HG03159 (cell line): ENCODE measurements around the gene SUPT7L.
"Not testable (repeated sequence)": the region's sequence is repeated elsewhere in the genome, so short reads cannot be mapped to it uniquely, and the experiment has no call there.

ENCODE experiments used
- ATAC-seq: cut with Tn5 transposase; IDR thresholded peaks from one replicate; pipeline ENCODE4 v1.9.1; 2021; ENCODE audit warnings: mild to moderate bottlenecking, moderate library complexity; ENCODE audit not compliant: unreplicated experiment

SUPT7L gene

GRCh38 chr2:27638709-27639108 is 24.7 kb downstream of the SUPT7L start:
- ATAC-seq, result no peak

- ATAC-seq, result no peak
These were observed 25.3 kb downstream of the SUPT7L start for GRCh38 chr2:27638037-27638637.

DNA sequence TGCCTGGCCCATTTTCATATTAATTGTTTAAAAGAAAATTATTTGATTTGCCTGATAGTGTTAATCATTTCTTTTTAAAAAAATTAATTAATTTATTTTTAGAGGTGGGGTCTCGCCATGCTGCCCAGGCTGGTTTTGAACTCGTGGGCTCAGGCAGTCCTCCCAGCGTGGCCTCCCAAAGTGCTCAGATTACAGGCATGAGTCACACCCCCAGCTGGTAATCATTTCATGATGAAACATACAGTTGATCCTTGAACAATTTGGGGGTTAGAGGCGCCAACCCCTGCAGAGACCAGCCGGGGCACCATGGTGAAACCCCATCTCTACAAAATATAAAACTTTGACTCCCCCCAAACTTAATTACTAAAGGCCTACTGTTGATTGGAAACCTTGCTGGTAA is 26.6 kb downstream of the SUPT7L start:
- ATAC-seq, result no peak

GRCh38 chr2:27634291-27634690 is 29.1 kb downstream of the SUPT7L start:
- ATAC-seq, result no peak

DNA sequence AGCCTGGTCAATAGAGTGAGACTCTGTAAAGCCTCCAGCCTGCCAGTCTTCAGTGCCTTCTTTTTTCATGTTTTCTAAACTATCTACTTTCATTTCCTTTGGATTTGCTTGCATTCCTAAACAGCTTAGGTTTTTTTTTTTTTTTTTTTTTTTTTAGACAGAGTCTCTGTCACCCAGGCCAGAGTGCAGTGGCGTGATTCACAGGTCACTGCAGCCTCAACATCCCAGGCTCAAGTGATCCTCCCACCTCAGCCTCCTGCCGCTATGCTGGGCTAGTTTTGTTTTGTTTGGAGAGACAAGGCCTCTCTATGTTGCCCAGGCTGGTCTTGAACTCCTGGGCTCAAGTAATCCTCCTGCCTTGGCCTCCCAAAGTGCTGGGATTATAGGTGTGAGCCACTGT is 33.2 kb downstream of the SUPT7L start:
- ATAC-seq, result not testable (repeated sequence)

DNA sequence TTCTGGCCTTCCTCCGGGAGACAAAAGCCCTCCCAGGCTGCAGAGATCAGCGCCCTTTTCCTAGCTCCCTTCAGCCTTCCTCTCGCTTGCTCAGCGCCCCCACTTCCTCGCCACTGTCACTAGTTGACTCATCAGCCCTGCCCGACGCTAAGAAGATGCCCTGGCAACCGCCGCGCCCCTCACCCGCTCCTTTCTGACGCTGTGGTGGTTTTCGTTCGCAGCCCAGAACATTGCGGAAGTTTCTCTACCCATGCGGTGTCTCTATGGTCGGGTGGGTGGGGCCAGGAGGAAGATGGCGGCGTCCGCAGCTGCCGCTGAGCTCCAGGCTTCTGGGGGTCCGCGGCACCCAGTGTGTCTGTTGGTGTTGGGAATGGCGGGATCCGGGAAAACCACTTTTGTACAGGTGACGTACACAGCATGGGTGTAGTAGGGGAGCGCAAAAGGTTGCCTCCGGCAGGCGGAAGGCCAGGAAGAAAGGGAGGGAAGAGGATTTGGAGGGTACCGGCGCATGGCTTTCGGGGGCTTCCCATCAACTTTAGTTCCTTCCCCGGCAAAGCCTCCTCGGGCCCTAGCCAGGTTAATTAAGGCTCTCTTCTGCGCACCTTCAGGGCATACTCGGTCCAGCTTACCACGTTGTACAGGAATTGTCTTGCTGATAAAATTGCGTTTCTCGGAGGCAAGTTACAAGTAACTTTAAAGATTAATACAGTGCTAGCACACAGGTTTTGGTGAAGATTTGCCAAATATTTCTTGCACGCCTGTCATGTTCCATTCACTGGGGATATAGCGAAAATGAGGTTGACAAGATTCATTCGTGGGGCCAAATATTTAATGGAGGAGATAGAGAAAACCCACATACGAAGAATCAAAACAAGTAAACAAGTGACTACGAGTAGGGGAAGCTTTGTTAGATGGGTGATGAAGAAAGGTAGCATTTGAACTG is 34.4 kb downstream of the SUPT7L start, which contains the start of the genes CCDC121 and GPN1:
Gene CCDC121 (minus strand): TSS at position 246 of the 943 bp plus-strand sequence. CDS start 1,213 bp downstream, outside the sequence.
Gene GPN1 (plus strand): TSS at position 284 of the 943 bp plus-strand sequence. CDS start 9 bp downstream, at position 293.
- peak; percentile 98 for ATAC-seq

DNA sequence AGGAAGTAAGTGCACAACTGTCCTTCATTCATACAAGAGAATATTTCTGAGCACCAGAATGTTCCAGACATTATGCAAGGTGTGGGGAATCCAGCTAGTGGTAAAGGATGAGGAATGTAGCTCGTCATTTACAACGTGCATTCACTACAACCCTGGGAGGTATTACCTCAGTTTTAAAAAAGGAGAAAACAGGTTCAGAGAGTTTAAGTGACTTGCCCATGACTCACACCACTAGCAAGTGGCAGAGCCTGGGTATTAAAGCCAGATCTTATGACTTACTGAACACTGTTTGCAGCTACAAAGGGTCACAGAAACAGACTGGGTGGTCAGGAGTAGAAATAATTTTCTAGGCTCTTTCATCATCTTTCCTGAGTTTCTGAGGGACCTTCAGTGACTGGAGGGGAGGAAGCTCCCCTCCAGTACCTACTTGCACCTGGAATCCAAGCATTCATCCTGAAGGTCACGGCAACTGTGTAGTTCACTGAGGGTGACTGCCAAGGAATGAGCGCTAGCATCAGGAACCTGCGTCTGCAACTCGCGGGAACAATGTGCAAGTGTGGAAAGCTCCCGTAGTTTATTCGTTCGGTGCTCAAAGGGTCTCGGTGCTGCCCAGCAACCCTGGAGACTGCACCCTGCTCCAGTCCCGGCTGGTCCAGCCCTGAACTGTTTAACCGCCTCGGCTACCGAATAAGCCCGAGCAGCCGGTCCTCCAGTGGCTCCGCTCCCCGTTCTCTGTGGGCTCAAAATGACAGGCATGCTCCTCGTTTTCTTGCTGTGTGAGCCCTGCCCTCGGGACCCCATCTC is 35.2 kb downstream of the SUPT7L start:
- ATAC-seq, result peak; percentile 26

- ATAC-seq, result not testable (repeated sequence)
These were observed 36.5 kb downstream of the SUPT7L start for GRCh38 chr2:27626921-27627320.

DNA sequence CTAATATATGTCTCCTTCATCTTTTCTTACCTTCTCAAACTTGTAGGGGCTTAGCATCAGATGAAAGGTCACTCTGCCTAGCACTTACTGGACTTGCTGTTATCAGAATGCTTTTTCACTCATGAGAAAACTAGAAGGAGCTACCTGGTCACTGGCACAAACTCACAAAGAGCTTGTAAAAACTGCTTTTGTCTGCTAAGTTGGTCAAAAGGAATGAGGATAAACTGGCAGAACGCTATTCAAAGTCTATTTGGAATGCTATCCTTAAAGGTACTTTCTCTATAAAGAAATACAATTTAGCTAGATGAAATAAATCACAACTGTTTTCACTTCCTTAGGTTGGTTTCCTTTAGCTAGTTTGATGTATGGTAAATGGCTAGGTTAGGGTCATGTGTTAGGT is 37.1 kb downstream of the SUPT7L start:
- not testable (repeated sequence) for ATAC-seq

- ATAC-seq, result no peak
These were observed 38.5 kb downstream of the SUPT7L start for GRCh38 chr2:27624943-27625342.

- ATAC-seq, result no peak
These were observed 40.5 kb downstream of the SUPT7L start for GRCh38 chr2:27622921-27623384.

DNA sequence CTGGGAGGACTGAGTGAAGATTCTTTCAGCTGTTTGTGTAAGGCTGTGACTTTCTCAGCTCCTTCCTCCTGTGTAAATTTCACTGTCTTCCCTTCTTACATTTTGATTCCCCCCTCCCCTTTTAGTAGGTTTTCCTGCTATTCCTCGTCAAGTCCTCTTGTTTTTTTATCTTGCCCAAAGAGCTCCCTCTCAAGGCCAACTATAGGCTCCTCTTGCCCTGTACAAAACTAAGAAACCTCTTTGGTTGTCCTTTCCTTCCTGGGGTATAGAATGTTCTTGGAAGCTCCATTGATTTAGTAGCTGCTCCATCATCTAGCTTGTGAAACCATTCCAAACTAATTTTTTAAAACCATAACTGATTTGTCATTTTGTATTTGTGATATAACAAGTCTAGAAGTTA is 41.9 kb downstream of the SUPT7L start:
- no peak for ATAC-seq

DNA sequence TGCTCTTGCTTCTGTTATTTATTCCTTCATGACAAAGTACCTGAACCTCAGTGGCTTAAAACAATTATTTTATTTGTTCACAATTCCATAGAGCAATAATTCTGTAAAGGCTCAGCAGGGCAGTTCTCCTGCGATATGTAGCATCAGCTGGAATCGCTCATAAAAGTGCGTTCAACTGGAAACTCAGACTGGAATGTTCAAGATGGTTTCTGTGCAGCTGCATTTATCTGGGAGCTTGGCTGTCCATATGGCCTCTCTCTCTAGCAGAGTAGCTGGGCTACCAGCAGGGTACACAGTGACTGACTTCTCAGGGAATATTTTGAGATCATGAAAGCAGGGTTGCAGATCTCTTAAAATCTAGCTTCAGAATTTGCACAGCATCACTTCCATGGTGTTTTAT is 48.1 kb downstream of the SUPT7L start:
- ATAC-seq, result no peak

GRCh38 chr2:27613985-27614384 is 49.4 kb downstream of the SUPT7L start:
- ATAC-seq, result no peak

DNA sequence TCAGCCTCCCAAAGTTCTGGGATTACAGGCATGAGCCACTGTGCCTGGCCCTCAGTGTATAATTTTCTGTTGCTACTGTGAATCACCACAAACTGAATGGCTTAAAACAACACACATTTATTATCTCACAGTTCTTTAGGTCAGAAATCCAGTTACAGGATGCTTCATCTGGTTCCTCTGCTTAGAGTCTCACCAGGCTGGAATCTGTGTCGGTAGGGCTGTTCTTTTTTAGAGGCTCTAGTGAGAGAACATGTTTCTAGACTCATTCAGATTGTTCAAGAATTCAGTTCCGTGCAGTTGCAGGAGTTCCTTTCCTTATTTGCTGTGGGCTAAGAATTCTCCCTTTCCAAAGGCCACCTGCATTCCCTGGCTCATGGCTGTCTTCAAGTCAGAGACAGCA is 56.8 kb downstream of the SUPT7L start:
- no peak for ATAC-seq
